ENCODE results near the gene STAC2. TPM values are rescaled to one million over a fixed set of nuclear protein-coding genes. Genes with fewer than 3 reads are reported as not detected.

The STAC2 gene
- total and polyA plus RNA-seq, 2 of the 13 experiments (the other 11 are each of a cell fraction or from before 2014, with no cell fraction given), result not detected

GRCh38 chr17:39194985-39195524 lies 30.7 kb downstream of the STAC2 start (continued):
- TF ChIP-seq ZNF407 (CRISPR knock-in tag; IDR thresholded peaks at IDR 0.05; ENCODE audit: not compliant biosample characterization) (no peak), NFE2 (CRISPR knock-in tag; IDR thresholded peaks at IDR 0.05) (no peak), RBM22 (optimal IDR thresholded peaks at IDR 0.05; ENCODE audit: low read length) (no peak), KAT8 (CRISPR knock-in tag; IDR thresholded peaks at IDR 0.05) (no peak), SNAPC2 (CRISPR knock-in tag; IDR thresholded peaks at IDR 0.05) (no peak), BCLAF1 (IDR thresholded peaks at IDR 0.05) (no peak), ZBTB14 (CRISPR knock-in tag; IDR thresholded peaks at IDR 0.05) (no peak), BCL3 (CRISPR knock-in tag; IDR thresholded peaks at IDR 0.05) (peak; percentile 33; the same call in 1 of the 2 replicates), NFIB (CRISPR knock-in tag; IDR thresholded peaks at IDR 0.05; ENCODE audit: borderline replicate concordance) (0 out of 2 replicates have a peak, but pooled peaks have one; percentile 53), ZNF589 (CRISPR knock-in tag; conservative IDR thresholded peaks at IDR 0.05) (no peak), CENPX (CRISPR knock-in tag; IDR thresholded peaks at IDR 0.05) (no peak), NONO (IDR thresholded peaks at IDR 0.05) (no peak), NONO (CRISPR knock-in tag; conservative IDR thresholded peaks at IDR 0.05) (no peak), ZFP82 (CRISPR knock-in tag; IDR thresholded peaks at IDR 0.05; ENCODE audit: borderline replicate concordance) (no peak), HHEX (CRISPR knock-in tag; IDR thresholded peaks at IDR 0.05) (no peak), DMAP1 (CRISPR knock-in tag; IDR thresholded peaks at IDR 0.05) (no peak), GPN1 (CRISPR knock-in tag; IDR thresholded peaks at IDR 0.05; ENCODE audit: borderline replicate concordance) (no peak), ZNF251 (CRISPR knock-in tag; IDR thresholded peaks at IDR 0.05) (no peak)
